ENCODE results near the gene GNAO1. TPM values are rescaled to one million over a fixed set of nuclear protein-coding genes. Genes with fewer than 3 reads are reported as not detected.

GNAO1 gene
- total and polyA plus RNA-seq, 9 of the 15 experiments (the other 6 are each of a cell fraction or from before 2014, with no cell fraction given): 0.07 to 0.42 (median 0.08) TPM; not detected in 5

GRCh38 chr16:56233795-56234566 is 42.7 kb downstream of the GNAO1 start:
- no peak overlapping the region for H3K27ac ChIP-seq (ENCODE audit: extremely low read depth, low read depth, low read length)
- intact Hi-C loops (cut with micrococcal nuclease) (no loop called here), in situ Hi-C loops (cut with MboI) (no loop called here)
- no peaks in the 10 kb centered on the region for H3K9me1 ChIP-seq (ENCODE audit: control insufficient read depth, insufficient read depth, low read length)
- peaks cover 4 to 33% of the 10 kb centered on the region in 2 experiments; a peak in 3 of 5 replicates for H3K27me3 ChIP-seq (ENCODE audit: control insufficient read depth in 2 of 2, insufficient read depth in 2 of 2, low read length in 2 of 2)
- DNase-seq (ENCODE audit: extremely low read depth in 1 of 4, low spot score in 3 of 4) (no peak), FAIRE-seq (no peak), ATAC-seq (no peak)
- H3K9me3 ChIP-seq (replicated peaks; ENCODE audit: control insufficient read depth, insufficient read depth, low read depth, low read length): no peaks in the 10 kb centered on the region
- no peaks in the 10 kb centered on the region for H3K36me3 ChIP-seq (ENCODE audit: control insufficient read depth, insufficient read depth, low read length)
- 7% methylated on average over 2 of the region's 2 CpGs for WGBS (ENCODE audit: insufficient coverage, low coverage, missing lambda C conversion rate)
- H3K4me2 ChIP-seq (ENCODE audit: insufficient read depth, low read length): no peak overlapping the region
- H4K20me1 ChIP-seq (replicated peaks; ENCODE audit: control insufficient read depth, insufficient read depth, low read length): no peaks in the 10 kb centered on the region
- no peak overlapping the region for H3K9ac ChIP-seq (ENCODE audit: insufficient read depth in 1 of 2, low read depth in 2 of 2, low read length in 2 of 2)
- no peaks in the 10 kb centered on the region for H3K79me2 ChIP-seq (ENCODE audit: control insufficient read depth, insufficient read depth, low read length)
- CTCF ChIA-PET (ENCODE audit: low intra/inter-chr PET ratio): no interaction called here
- no TSS peak for BruUV-seq (replicated peaks)
- no peaks in the 10 kb centered on the region for H3K4me1 ChIP-seq (replicated peaks in 1 of 2; ENCODE audit: control insufficient read depth in 2 of 2, insufficient read depth in 2 of 2, low read length in 2 of 2)
- no peak for TF ChIP-seq JUNB (CRISPR knock-in tag; conservative IDR thresholded peaks at IDR 0.05)
- POLR2A ChIA-PET: interaction anchor here (0.7 to 1.4 kb wide), 5 partner anchors 12 to 698 kb away, joined by 3 to 5 read pairs (median 4); partner anchors contain the start of gene HERPUD1
- no peak overlapping the region for H3K4me3 ChIP-seq
- H2AFZ ChIP-seq (ENCODE audit: low read depth, low read length): no peak overlapping the region

- Histone ChIP-seq H3K9ac (ENCODE audit: insufficient read depth in 1 of 2, low read depth in 2 of 2, low read length in 2 of 2) (no peak overlapping the region), H3K27me3 (ENCODE audit: control insufficient read depth in 2 of 2, insufficient read depth in 2 of 2, low read length in 2 of 2) (peaks cover 4 to 33% of the 10 kb centered on the region in 2 experiments; a peak in 3 of 5 replicates), H4K20me1 (replicated peaks; ENCODE audit: control insufficient read depth, insufficient read depth, low read length) (no peaks in the 10 kb centered on the region), H3K27ac (ENCODE audit: extremely low read depth, low read depth, low read length) (no peak overlapping the region), H3K36me3 (ENCODE audit: control insufficient read depth, insufficient read depth, low read length) (no peaks in the 10 kb centered on the region), H3K4me3 (no peak overlapping the region), H3K9me1 (ENCODE audit: control insufficient read depth, insufficient read depth, low read length) (no peaks in the 10 kb centered on the region), H3K9me3 (replicated peaks; ENCODE audit: control insufficient read depth, insufficient read depth, low read depth, low read length) (no peaks in the 10 kb centered on the region), H3K4me2 (ENCODE audit: insufficient read depth, low read length) (no peak overlapping the region), H3K79me2 (ENCODE audit: control insufficient read depth, insufficient read depth, low read length) (no peaks in the 10 kb centered on the region), H3K4me1 (replicated peaks in 1 of 2; ENCODE audit: control insufficient read depth in 2 of 2, insufficient read depth in 2 of 2, low read length in 2 of 2) (no peaks in the 10 kb centered on the region), H2AFZ (ENCODE audit: low read depth, low read length) (no peak overlapping the region)
- ChIA-PET POLR2A (interaction anchor here (1.4 kb wide), 1 partner anchor 12 kb away, joined by 3 read pairs; no protein-coding TSS in a partner anchor), CTCF (ENCODE audit: low intra/inter-chr PET ratio) (no interaction called here)
- 4% methylated on average over 5 of the region's 5 CpGs for WGBS (ENCODE audit: insufficient coverage, low coverage, missing lambda C conversion rate)
- no TSS peak for BruUV-seq (replicated peaks)
- no peak for ATAC-seq
- intact Hi-C loops (cut with micrococcal nuclease): no loop called here
- in situ Hi-C loops (cut with MboI): no loop called here
- FAIRE-seq: no peak
- DNase-seq (ENCODE audit: extremely low read depth in 1 of 4, low spot score in 3 of 4): no peak
- TF ChIP-seq HDAC3 (IDR thresholded peaks at IDR 0.05; ENCODE audit: borderline replicate concordance, partially characterized antibody) (no peak), PHF8 (IDR thresholded peaks at IDR 0.05; ENCODE audit: borderline replicate concordance, low read length) (no peak), NFE2 (IDR thresholded peaks at IDR 0.05; ENCODE audit: low read depth) (no peak), CREBBP (IDR thresholded peaks at IDR 0.05; ENCODE audit: low read depth, low read length) (no peak), RFX5 (IDR thresholded peaks at IDR 0.05; ENCODE audit: low read depth, low read length) (no peak)
- TF ChIP-seq, protein P1, sequence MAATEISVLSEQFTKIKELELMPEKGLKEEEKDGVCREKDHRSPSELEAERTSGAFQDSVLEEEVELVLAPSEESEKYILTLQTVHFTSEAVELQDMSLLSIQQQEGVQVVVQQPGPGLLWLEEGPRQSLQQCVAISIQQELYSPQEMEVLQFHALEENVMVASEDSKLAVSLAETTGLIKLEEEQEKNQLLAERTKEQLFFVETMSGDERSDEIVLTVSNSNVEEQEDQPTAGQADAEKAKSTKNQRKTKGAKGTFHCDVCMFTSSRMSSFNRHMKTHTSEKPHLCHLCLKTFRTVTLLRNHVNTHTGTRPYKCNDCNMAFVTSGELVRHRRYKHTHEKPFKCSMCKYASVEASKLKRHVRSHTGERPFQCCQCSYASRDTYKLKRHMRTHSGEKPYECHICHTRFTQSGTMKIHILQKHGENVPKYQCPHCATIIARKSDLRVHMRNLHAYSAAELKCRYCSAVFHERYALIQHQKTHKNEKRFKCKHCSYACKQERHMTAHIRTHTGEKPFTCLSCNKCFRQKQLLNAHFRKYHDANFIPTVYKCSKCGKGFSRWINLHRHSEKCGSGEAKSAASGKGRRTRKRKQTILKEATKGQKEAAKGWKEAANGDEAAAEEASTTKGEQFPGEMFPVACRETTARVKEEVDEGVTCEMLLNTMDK (IDR thresholded peaks at IDR 0.05; ENCODE audit: borderline replicate concordance, insufficient read depth, low read depth, low read length, poor library complexity, severe bottlenecking): no peak
- TF ChIP-seq, protein P2, sequence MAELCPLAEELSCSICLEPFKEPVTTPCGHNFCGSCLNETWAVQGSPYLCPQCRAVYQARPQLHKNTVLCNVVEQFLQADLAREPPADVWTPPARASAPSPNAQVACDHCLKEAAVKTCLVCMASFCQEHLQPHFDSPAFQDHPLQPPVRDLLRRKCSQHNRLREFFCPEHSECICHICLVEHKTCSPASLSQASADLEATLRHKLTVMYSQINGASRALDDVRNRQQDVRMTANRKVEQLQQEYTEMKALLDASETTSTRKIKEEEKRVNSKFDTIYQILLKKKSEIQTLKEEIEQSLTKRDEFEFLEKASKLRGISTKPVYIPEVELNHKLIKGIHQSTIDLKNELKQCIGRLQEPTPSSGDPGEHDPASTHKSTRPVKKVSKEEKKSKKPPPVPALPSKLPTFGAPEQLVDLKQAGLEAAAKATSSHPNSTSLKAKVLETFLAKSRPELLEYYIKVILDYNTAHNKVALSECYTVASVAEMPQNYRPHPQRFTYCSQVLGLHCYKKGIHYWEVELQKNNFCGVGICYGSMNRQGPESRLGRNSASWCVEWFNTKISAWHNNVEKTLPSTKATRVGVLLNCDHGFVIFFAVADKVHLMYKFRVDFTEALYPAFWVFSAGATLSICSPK (IDR thresholded peaks at IDR 0.05; ENCODE audit: borderline replicate concordance): no peak
These were observed 43.4 kb downstream of the GNAO1 start for GRCh38 chr16:56234737-56235136.
